ENCODE data around the gene ZNF292.
"Not testable (repeated sequence)": the region's sequence is repeated elsewhere in the genome, so short reads cannot be mapped to it uniquely, and the experiment has no call there.

- not testable (repeated sequence) for TF ChIP-seq POLR2AphosphoS5 (IDR thresholded peaks at IDR 0.05; ENCODE audit: low read depth, low read length); TAF1 (IDR thresholded peaks at IDR 0.05; ENCODE audit: borderline replicate concordance, low read depth, low read length); POLR2A (IDR thresholded peaks at IDR 0.05; ENCODE audit: low read depth, low read length)
These were observed 2.2 kb downstream of the ZNF292 start for GRCh38 chr6:87157596-87157995.

Measured in GM12892 (cell line).